ENCODE data around the gene PDCD6IP. TPM values are rescaled to one million over a fixed set of nuclear protein-coding genes. Genes with fewer than 3 reads are reported as not detected.

Gene PDCD6IP
- total and polyA plus RNA-seq, 2 of the 13 experiments (the other 11 are each of a cell fraction or from before 2014, with no cell fraction given), result 62.5 to 85.6 TPM

GRCh38 chr3:33798418-33799201 lies at the start of gene PDCD6IP (continued):
- TF ChIP-seq CSRNP2 (CRISPR knock-in tag; conservative IDR thresholded peaks at IDR 0.05; ENCODE audit: low read depth) (no peak), ZNF724P (CRISPR knock-in tag; IDR thresholded peaks at IDR 0.05; ENCODE audit: borderline replicate concordance) (peak; percentile 93; the same call in 1 of the 2 replicates), ZNF589 (CRISPR knock-in tag; conservative IDR thresholded peaks at IDR 0.05) (peak; percentile 91), POLR2AphosphoS5 (IDR thresholded peaks at IDR 0.05; ENCODE audit: low read depth, low read length) (peak; percentile 97), ZNF619 (CRISPR knock-in tag; IDR thresholded peaks at IDR 0.05) (no peak), TBX3 (IDR thresholded peaks at IDR 0.05; ENCODE audit: borderline replicate concordance) (no peak; the same call in 1 of the 2 replicates), ZNF768 (CRISPR knock-in tag; IDR thresholded peaks at IDR 0.05) (peak; percentile 56), HOXA7 (CRISPR knock-in tag; IDR thresholded peaks at IDR 0.05) (no peak), ZNF607 (CRISPR knock-in tag; IDR thresholded peaks at IDR 0.05; ENCODE audit: borderline replicate concordance) (peak; percentile 90), ISX (CRISPR knock-in tag; conservative IDR thresholded peaks at IDR 0.05) (peak; percentile 90; the same call in 1 of the 2 replicates), RFX3 (CRISPR knock-in tag; IDR thresholded peaks at IDR 0.05) (no peak), ZNF564 (CRISPR knock-in tag; IDR thresholded peaks at IDR 0.05) (peak; percentile 93), ZFP37 (CRISPR knock-in tag; IDR thresholded peaks at IDR 0.05; ENCODE audit: borderline replicate concordance) (peak; percentile 85; the same call in 1 of the 2 replicates), CREB3 (CRISPR knock-in tag; IDR thresholded peaks at IDR 0.05) (peak; percentile 84), SSRP1 (CRISPR knock-in tag; IDR thresholded peaks at IDR 0.05) (no peak), ZHX2 (IDR thresholded peaks at IDR 0.05; ENCODE audit: low read depth) (0 out of 2 replicates have a peak, but pooled peaks have one; percentile 39), ZHX2 (CRISPR knock-in tag; IDR thresholded peaks at IDR 0.05; ENCODE audit: borderline replicate concordance) (no peak), TGIF2 (CRISPR knock-in tag; IDR thresholded peaks at IDR 0.05) (peak; percentile 36; the same call in 1 of the 2 replicates), TBL1XR1 (IDR thresholded peaks at IDR 0.05; ENCODE audit: borderline replicate concordance, low read length, partially characterized antibody) (no peak), EED (CRISPR knock-in tag; IDR thresholded peaks at IDR 0.05) (peak; percentile 99), SRSF9 (IDR thresholded peaks at IDR 0.05; ENCODE audit: borderline replicate concordance, insufficient read depth, low read depth, low read length, poor library complexity, severe bottlenecking) (no peak), ZNF75D (CRISPR knock-in tag; IDR thresholded peaks at IDR 0.05; ENCODE audit: borderline replicate concordance) (no peak)
